GM23338 (cell line): Measurements from ENCODE around the gene CMTR1. TPM values are rescaled to one million over a fixed set of nuclear protein-coding genes. Genes with fewer than 3 reads are reported as not detected.

Experiments used
- ATAC-seq: fragments of 200-7000 bp; cut with Tn5 transposase; 3 replicates; pipeline ENCODE4 v1.9.1; 2020
- DNase-seq: peaks from one replicate; pipeline ENCODE4 v3.0.0-alpha.2; 2015; ENCODE audit warnings: low spot score
- H2AFZ ChIP-seq: fragments of 200-600 bp; sonication (generic); 2 replicates; pipeline ENCODE4 v1.8.0; 2016; ENCODE audit warnings: antibody characterized with exemption, mild to moderate bottlenecking, moderate library complexity
- H3F3A ChIP-seq: fragments of 200-600 bp; sonication (generic); replicated peaks from 2 replicates; pipeline ENCODE4 v1.8.0; 2017; ENCODE audit warnings: antibody characterized with exemption, mixed run types, low read depth
- H3K27ac ChIP-seq: fragments of 200-600 bp; sonication (generic); 2 replicates; pipeline ENCODE4 v1.6.1; 2016; ENCODE audit warnings: low read depth
- H3K27me3 ChIP-seq: fragments of 200-600 bp; sonication (generic); 2 replicates; pipeline ENCODE4 v1.8.0; 2016; ENCODE audit warnings: mild to moderate bottlenecking, mixed run types, moderate library complexity; ENCODE audit not compliant: insufficient read depth
- H3K36me3 ChIP-seq: fragments of 200-600 bp; sonication (generic); 2 replicates; pipeline ENCODE4 v1.8.0; 2016; ENCODE audit warnings: mild to moderate bottlenecking; ENCODE audit not compliant: insufficient read depth
- H3K4me1 ChIP-seq: fragments of 200-600 bp; sonication (generic); 2 replicates; pipeline ENCODE4 v1.8.0; 2016; ENCODE audit warnings: mild to moderate bottlenecking, moderate library complexity; ENCODE audit not compliant: insufficient read depth
- H3K4me2 ChIP-seq: fragments of 200-600 bp; sonication (generic); 2 replicates; pipeline ENCODE4 v1.7.1; 2017; ENCODE audit warnings: mixed run types
- H3K4me3 ChIP-seq: fragments of 200-600 bp; sonication (generic); 2 replicates; pipeline ENCODE4 v1.6.1; 2016; ENCODE audit warnings: mixed run types
- H3K79me2 ChIP-seq: fragments of 200-600 bp; sonication (generic); replicated peaks from 2 replicates; pipeline ENCODE4 v1.8.0; 2017; ENCODE audit warnings: mild to moderate bottlenecking; ENCODE audit not compliant: insufficient read depth
- H3K9me2 ChIP-seq: fragments of 200-600 bp; sonication (generic); 2 replicates; pipeline ENCODE4 v1.8.0; 2017; ENCODE audit not compliant: insufficient read depth
- H4K20me1 ChIP-seq: fragments of 200-600 bp; sonication (generic); replicated peaks from 2 replicates; pipeline ENCODE4 v1.8.0; 2017; ENCODE audit warnings: mild to moderate bottlenecking; ENCODE audit not compliant: insufficient read depth
- H3K27ac Mint-ChIP-seq: 2 replicates; pipeline ENCODE4 v1.8.0; 2020; ENCODE audit warnings: inconsistent platforms, mild to moderate bottlenecking, moderate library complexity, mixed read lengths
- H3K27me3 Mint-ChIP-seq: 3 replicates; pipeline ENCODE4 v1.8.0; 2022; ENCODE audit warnings: low read depth, mild to moderate bottlenecking, moderate library complexity, mixed read lengths, inconsistent platforms; ENCODE audit not compliant: insufficient read depth, poor library complexity
- H3K36me3 Mint-ChIP-seq: 3 replicates; pipeline ENCODE4 v1.8.0; 2021; ENCODE audit warnings: low read depth, mild to moderate bottlenecking, inconsistent platforms, moderate library complexity, mixed read lengths
- H3K4me1 Mint-ChIP-seq: 3 replicates; pipeline ENCODE4 v1.8.0; 2020; ENCODE audit warnings: mild to moderate bottlenecking, inconsistent platforms, mixed read lengths
- H3K4me3 Mint-ChIP-seq: 3 replicates; pipeline ENCODE4 v1.8.0; 2021; ENCODE audit warnings: moderate library complexity, mild to moderate bottlenecking, inconsistent platforms, mixed read lengths
- H3K9me3 Mint-ChIP-seq: 3 replicates; pipeline ENCODE4 v1.8.0; 2020; ENCODE audit warnings: moderate library complexity, mild to moderate bottlenecking, inconsistent platforms, mixed read lengths
- JUNB ChIP-seq: IDR thresholded peaks from one replicate; pipeline ENCODE4 v1.6.1; 2016; ENCODE audit warnings: antibody characterized with exemption; ENCODE audit not compliant: unreplicated experiment
- REST ChIP-seq: IDR thresholded peaks from one replicate; pipeline ENCODE4 v1.6.1; 2018; ENCODE audit warnings: antibody characterized with exemption; ENCODE audit not compliant: unreplicated experiment
- STAT1 ChIP-seq: IDR thresholded peaks from one replicate; pipeline ENCODE4 v1.6.1; 2016; ENCODE audit warnings: antibody characterized with exemption; ENCODE audit not compliant: unreplicated experiment
- ZNF114 ChIP-seq: fragments of 250-450 bp; sonication (Bioruptor Pico); IDR thresholded peaks from 2 replicates; pipeline ENCODE4 v1.5.0; 2020; ENCODE audit warnings: mild to moderate bottlenecking, moderate library complexity
- ZNF462 ChIP-seq: fragments of 250-450 bp; sonication (Bioruptor Pico); IDR thresholded peaks from 2 replicates; pipeline ENCODE4 v1.5.0; 2020; ENCODE audit warnings: mild to moderate bottlenecking, moderate library complexity
- polyA plus RNA-seq: library from polyadenylated mRNA; unstranded; fragments of >200 nt; fragmentation: Nextera tagmentation; extraction: Ambion mirVana; gene quantifications from 2 replicates; pipeline ENCODE4 v1.2.1, GENCODE V29; 2016
- total RNA-seq: library from RNA; depleted of rRNA; stranded (reverse); fragments of >200 nt; shearing (Covaris generic); gene quantifications from 2 replicates; pipeline ENCODE4 v1.2.3, GENCODE V29; 2014

Gene CMTR1
- total and polyA plus RNA-seq, 2 experiments from 2014 or later = 7.3 to 36.4 TPM

- Histone ChIP-seq H2AFZ (no peak overlapping the region), H4K20me1 (no peaks in the 10 kb centered on the region), H3K4me3 (no peak overlapping the region), H3K79me2 (peaks cover 10% of the 10 kb centered on the region), H3K27me3 (no peaks in the 10 kb centered on the region), H3K36me3 (no peaks in the 10 kb centered on the region), H3K4me2 (no peak overlapping the region), H3K4me1 (peaks cover 11% of the 10 kb centered on the region), H3K9me2 (no peaks in the 10 kb centered on the region), H3F3A (no peaks in the 10 kb centered on the region; the same call in 1 of the 2 replicates), H3K27ac (no peak overlapping the region)
- ATAC-seq (no peak), DNase-seq (no peak)
- peaks cover 8% of the 10 kb centered on the region for H3K27me3 Mint-ChIP-seq
- no peak overlapping the region for H3K4me3 Mint-ChIP-seq
- H3K36me3 Mint-ChIP-seq = no peaks in the 10 kb centered on the region; the same call in 2 of the 3 replicates
- H3K27ac Mint-ChIP-seq = no peak overlapping the region
- no peak for TF ChIP-seq ZNF114
- no peak for TF ChIP-seq ZNF462 (CRISPR knock-in tag)
- TF ChIP-seq JUNB = no peak
- TF ChIP-seq STAT1 = no peak
- TF ChIP-seq REST = no peak
- H3K4me1 Mint-ChIP-seq = peaks cover 15% of the 10 kb centered on the region
- peaks cover 16% of the 10 kb centered on the region for H3K9me3 Mint-ChIP-seq
Observed at GRCh38 chr6:37429352-37429750, 3.7 kb upstream of the CMTR1 start.
